Panc1 (cell line): ENCODE data around the gene TUBA4A.

Experiments used
- POLR2AphosphoS5 ChIP-seq: IDR thresholded peaks from 2 replicates; pipeline ENCODE4 v1.6.1; 2012; ENCODE audit warnings: mild to moderate bottlenecking, low read depth, low read length, moderate library complexity
- SIN3A ChIP-seq: IDR thresholded peaks from 2 replicates; pipeline ENCODE4 v1.6.1; 2012; ENCODE audit warnings: low read depth, mild to moderate bottlenecking, low read length, moderate library complexity, borderline replicate concordance; ENCODE audit not compliant: insufficient read depth
- TCF7L2 ChIP-seq: IDR thresholded peaks from 2 replicates; pipeline ENCODE4 v1.6.1; 2011; ENCODE audit warnings: mild to moderate bottlenecking, low read depth, low read length, inconsistent platforms
- TF ChIP-seq, protein P1 (sequence below): fragments of 450-650 bp; IDR thresholded peaks from 2 replicates; pipeline ENCODE4 v1.5.1; 2017; ENCODE audit warnings: mild to moderate bottlenecking
- TF ChIP-seq, protein P2 (sequence below), 2 experiments: IDR thresholded peaks; 2 replicates each; pipeline ENCODE4 v1.6.1; 2011 to 2012; ENCODE audit warnings: low read depth in 2 of 2, control low read depth in 1 of 2, low read length in 1 of 2, mild to moderate bottlenecking in 1 of 2, moderate library complexity in 1 of 2; ENCODE audit not compliant: insufficient read depth in 1 of 2

DNA sequence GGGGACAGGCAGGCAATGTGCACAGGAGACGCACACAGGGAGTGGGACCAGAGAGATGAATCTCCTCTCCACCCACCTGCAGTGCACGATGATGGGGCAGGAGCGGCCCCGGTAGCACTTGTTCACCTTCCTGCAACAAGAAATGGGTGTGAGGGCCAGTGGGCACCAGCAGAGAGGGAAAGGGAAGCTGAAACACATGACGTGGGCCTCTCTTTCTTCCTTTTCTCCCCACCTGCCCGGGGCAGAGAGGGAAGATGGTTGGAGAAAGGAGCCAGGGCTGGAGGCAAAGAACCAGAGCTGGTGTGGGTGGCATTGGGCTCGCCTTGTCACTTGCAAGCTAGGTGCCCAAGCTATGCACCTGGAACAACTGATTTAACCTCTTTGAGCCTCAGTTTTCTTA lies 37.7 kb upstream of the TUBA4A start:
- TF ChIP-seq, protein P1, sequence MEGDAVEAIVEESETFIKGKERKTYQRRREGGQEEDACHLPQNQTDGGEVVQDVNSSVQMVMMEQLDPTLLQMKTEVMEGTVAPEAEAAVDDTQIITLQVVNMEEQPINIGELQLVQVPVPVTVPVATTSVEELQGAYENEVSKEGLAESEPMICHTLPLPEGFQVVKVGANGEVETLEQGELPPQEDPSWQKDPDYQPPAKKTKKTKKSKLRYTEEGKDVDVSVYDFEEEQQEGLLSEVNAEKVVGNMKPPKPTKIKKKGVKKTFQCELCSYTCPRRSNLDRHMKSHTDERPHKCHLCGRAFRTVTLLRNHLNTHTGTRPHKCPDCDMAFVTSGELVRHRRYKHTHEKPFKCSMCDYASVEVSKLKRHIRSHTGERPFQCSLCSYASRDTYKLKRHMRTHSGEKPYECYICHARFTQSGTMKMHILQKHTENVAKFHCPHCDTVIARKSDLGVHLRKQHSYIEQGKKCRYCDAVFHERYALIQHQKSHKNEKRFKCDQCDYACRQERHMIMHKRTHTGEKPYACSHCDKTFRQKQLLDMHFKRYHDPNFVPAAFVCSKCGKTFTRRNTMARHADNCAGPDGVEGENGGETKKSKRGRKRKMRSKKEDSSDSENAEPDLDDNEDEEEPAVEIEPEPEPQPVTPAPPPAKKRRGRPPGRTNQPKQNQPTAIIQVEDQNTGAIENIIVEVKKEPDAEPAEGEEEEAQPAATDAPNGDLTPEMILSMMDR: no peak
- TF ChIP-seq POLR2AphosphoS5 (no peak), TCF7L2 (no peak), SIN3A (no peak)
- TF ChIP-seq, protein P2, sequence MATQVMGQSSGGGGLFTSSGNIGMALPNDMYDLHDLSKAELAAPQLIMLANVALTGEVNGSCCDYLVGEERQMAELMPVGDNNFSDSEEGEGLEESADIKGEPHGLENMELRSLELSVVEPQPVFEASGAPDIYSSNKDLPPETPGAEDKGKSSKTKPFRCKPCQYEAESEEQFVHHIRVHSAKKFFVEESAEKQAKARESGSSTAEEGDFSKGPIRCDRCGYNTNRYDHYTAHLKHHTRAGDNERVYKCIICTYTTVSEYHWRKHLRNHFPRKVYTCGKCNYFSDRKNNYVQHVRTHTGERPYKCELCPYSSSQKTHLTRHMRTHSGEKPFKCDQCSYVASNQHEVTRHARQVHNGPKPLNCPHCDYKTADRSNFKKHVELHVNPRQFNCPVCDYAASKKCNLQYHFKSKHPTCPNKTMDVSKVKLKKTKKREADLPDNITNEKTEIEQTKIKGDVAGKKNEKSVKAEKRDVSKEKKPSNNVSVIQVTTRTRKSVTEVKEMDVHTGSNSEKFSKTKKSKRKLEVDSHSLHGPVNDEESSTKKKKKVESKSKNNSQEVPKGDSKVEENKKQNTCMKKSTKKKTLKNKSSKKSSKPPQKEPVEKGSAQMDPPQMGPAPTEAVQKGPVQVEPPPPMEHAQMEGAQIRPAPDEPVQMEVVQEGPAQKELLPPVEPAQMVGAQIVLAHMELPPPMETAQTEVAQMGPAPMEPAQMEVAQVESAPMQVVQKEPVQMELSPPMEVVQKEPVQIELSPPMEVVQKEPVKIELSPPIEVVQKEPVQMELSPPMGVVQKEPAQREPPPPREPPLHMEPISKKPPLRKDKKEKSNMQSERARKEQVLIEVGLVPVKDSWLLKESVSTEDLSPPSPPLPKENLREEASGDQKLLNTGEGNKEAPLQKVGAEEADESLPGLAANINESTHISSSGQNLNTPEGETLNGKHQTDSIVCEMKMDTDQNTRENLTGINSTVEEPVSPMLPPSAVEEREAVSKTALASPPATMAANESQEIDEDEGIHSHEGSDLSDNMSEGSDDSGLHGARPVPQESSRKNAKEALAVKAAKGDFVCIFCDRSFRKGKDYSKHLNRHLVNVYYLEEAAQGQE (IDR thresholded peaks at IDR 0.05; ENCODE audit: insufficient read depth in 1 of 2, low read depth in 2 of 2, low read length in 1 of 2): no peak
